Stimulated activated CD4-positive, alpha-beta T cell treated with anti-CD3 and anti-CD28 coated beads, TNF-alpha, amount 100 ng/mL, for 24 hours (primary cell): ENCODE data around the gene PKIB.
"Not testable (repeated sequence)": the region's sequence is repeated elsewhere in the genome, so short reads cannot be mapped to it uniquely, and the experiment has no call there.

Experiments
- DNase-seq, 3 experiments: peaks; one replicate each; pipeline ENCODE4 v3.0.0-alpha.2; 2020; ENCODE audit warnings: low read depth in 3 of 3

Gene PKIB

GRCh38 chr6:122744856-122745255, 134.7 kb downstream of the PKIB start:
- DNase-seq, result not testable (repeated sequence)

- no peak for DNase-seq
Measured at GRCh38 chr6:122746688-122747087, 136.5 kb downstream of the PKIB start.

- no peak for DNase-seq
Measured at GRCh38 chr6:122747573-122747972, 137.4 kb downstream of the PKIB start.

- DNase-seq, result not testable (repeated sequence)
Measured at GRCh38 chr6:122748945-122749344, 138.7 kb downstream of the PKIB start.

- DNase-seq, result no peak
Measured at GRCh38 chr6:122749451-122750050, 139.3 kb downstream of the PKIB start.

- DNase-seq, result no peak
Measured at GRCh38 chr6:122751326-122751725, 141.1 kb downstream of the PKIB start.

- DNase-seq, result no peak
Measured at GRCh38 chr6:122752459-122752858, 142.3 kb downstream of the PKIB start.

- no peak for DNase-seq
Measured at GRCh38 chr6:122753000-122753687, 142.9 kb downstream of the PKIB start.

- no peak for DNase-seq
Measured at GRCh38 chr6:122753688-122754056, 143.5 kb downstream of the PKIB start.

GRCh38 chr6:122754191-122754731, 144.1 kb downstream of the PKIB start:
- no peak for DNase-seq

- no peak for DNase-seq
Measured at GRCh38 chr6:122755901-122756300, 145.7 kb downstream of the PKIB start.

GRCh38 chr6:122758927-122759334, 148.7 kb downstream of the PKIB start:
- DNase-seq, result no peak

GRCh38 chr6:122760330-122760729, 150.1 kb downstream of the PKIB start:
- DNase-seq, result no peak

GRCh38 chr6:122766256-122766655, 156.1 kb downstream of the PKIB start:
- DNase-seq, result no peak

- DNase-seq, result no peak
Measured at GRCh38 chr6:122770835-122771601, 160.8 kb downstream of the PKIB start.

GRCh38 chr6:122772724-122773415, 162.7 kb downstream of the PKIB start:
- no peak for DNase-seq
